Right atrium auricular region (tissue), 2 donors: ENCODE data around the gene KDM2B. TPM values are rescaled to one million over a fixed set of nuclear protein-coding genes. Genes with fewer than 3 reads are reported as not detected.
"Not testable (repeated sequence)": the region's sequence is repeated elsewhere in the genome, so short reads cannot be mapped to it uniquely, and the experiment has no call there.

ENCODE experiments used
- DNase-seq: peaks from one replicate; pipeline ENCODE4 v3.0.0-alpha.2; 2019; ENCODE audit warnings: low spot score
- H3K27ac ChIP-seq, 2 donors: fragments of 200-600 bp; sonication (generic); 1 replicate in 1 of 2; 2 replicates in 1 of 2; pipeline ENCODE4 v1.5.1; 2016 to 2019
- H3K27me3 ChIP-seq, 2 donors: fragments of 200-600 bp; sonication (generic); one replicate each; pipeline versions ENCODE4 v1.5.1 to v1.6.0; 2017 to 2019
- H3K36me3 ChIP-seq: fragments of 200-600 bp; sonication (generic); one replicate; pipeline ENCODE4 v1.5.1; 2016
- H3K4me1 ChIP-seq, 2 donors: fragments of 200-600 bp; sonication (generic); one replicate each; pipeline versions ENCODE4 v1.5.1 to v1.6.0; 2017 to 2019
- H3K4me3 ChIP-seq, 2 donors: fragments of 200-600 bp; sonication (generic); 1 replicate in 1 of 2; 2 replicates in 1 of 2; pipeline ENCODE4 v1.5.1; 2017 to 2019; ENCODE audit warnings: mild to moderate bottlenecking in 1 of 2, moderate library complexity in 1 of 2
- H3K9me3 ChIP-seq, 2 donors: fragments of 200-600 bp; sonication (generic); one replicate each; pipeline ENCODE4 v1.5.1; 2019
- CTCF ChIP-seq, 2 donors: fragments of 200-600 bp; sonication (generic); IDR thresholded peaks; one replicate each; pipeline ENCODE4 v1.5.1; 2019; ENCODE audit warnings: antibody characterized with exemption in 2 of 2
- microRNA-seq, 2 donors: library from miRNA; unstranded; fragments of <30 nt; microRNA quantifications; one replicate each; pipeline ENCODE4, GENCODE V29; 2016 to 2017; ENCODE audit warnings: borderline number of aligned reads in 2 of 2, borderline replicate concordance in 1 of 2
- total RNA-seq, 2 donors: library from RNA; depleted of rRNA; stranded (reverse); fragments of >200 nt; gene quantifications; one replicate each; pipeline ENCODE4 v1.1.0, GENCODE V29; 2016

The KDM2B gene
- total RNA-seq, 2 donors from 2014 or later = 9.5 to 10.8 TPM

DNA sequence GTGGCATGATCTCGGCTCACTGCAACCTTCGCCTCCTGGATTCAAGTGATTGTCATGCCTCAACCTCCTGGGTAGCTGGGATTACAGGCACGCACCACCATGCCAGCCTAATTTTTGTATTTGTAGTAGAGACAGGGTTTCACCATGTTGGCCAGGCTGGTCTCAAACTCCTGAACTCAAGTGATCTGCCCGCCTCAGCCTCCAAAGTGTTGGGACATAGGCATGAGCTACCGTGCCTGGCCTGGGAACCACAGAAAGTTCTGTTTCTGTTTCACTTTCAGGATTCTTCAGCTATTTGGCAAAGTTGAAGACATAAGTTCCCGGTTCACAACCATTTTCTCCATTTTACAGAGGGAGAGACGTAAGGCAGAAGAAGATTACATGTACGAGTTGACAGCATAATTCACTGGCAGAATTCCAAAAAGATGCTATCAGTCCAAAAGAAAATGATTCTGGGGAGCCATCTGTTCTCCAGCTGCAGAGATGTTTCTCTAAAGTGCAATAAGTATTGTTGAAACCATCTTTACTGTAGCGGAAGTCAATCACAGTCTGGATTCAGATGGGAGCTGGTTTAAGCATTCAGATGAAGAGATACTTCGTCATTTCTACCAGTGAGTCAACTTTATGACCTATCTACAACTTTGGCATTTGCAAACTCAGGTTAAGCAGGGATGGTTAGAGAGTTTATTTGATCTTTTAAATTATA, 189.1 kb downstream of the KDM2B start:
- Histone ChIP-seq H3K4me3 (peak overlapping the region in 1 of 2 donors; percentile 14), H3K4me1 (no peaks in the 10 kb centered on the region), H3K27me3 (no peaks in the 10 kb centered on the region), H3K9me3 (no peaks in the 10 kb centered on the region), H3K27ac (no peak overlapping the region), H3K36me3 (no peaks in the 10 kb centered on the region)
- TF ChIP-seq CTCF (IDR thresholded peaks at IDR 0.05) = no peak
- no peak for DNase-seq

GRCh38 chr12:121390856-121391255, 190.0 kb downstream of the KDM2B start:
- H3K27me3 ChIP-seq = no peaks in the 10 kb centered on the region
- H3K36me3 ChIP-seq = no peaks in the 10 kb centered on the region
- no peak for TF ChIP-seq CTCF (IDR thresholded peaks at IDR 0.05)
- no peak for DNase-seq
- H3K4me3 ChIP-seq = no peak overlapping the region
- H3K27ac ChIP-seq = no peak overlapping the region
- H3K4me1 ChIP-seq = no peaks in the 10 kb centered on the region
- no peaks in the 10 kb centered on the region for H3K9me3 ChIP-seq

GRCh38 chr12:121388421-121388981, 192.3 kb downstream of the KDM2B start:
- Histone ChIP-seq H3K27me3 (no peaks in the 10 kb centered on the region), H3K9me3 (no peaks in the 10 kb centered on the region), H3K36me3 (no peaks in the 10 kb centered on the region), H3K4me1 (no peaks in the 10 kb centered on the region), H3K27ac (no peak overlapping the region), H3K4me3 (no peak overlapping the region)
- DNase-seq = no peak
- no peak for TF ChIP-seq CTCF (IDR thresholded peaks at IDR 0.05)

DNA sequence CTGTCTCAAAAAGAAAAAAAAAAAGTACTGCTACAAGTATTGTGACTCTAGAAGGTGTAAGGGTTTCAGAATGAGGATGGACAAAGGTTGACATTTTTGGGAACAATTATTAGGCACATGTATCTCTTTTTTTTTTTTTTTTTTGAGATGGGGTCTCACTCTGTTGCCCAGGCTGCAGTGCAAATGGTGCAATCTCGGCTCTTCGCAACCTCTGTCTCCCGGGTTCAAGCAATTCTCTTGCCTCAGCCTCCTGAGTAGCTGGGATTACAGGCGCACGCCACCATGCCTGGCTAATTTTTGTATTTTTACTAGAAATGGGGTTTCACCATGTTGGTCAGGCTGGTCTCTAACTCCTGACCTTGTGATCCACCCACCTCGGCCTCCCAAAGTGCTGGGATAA, 195.9 kb downstream of the KDM2B start:
- H3K27me3 ChIP-seq, H3K36me3 ChIP-seq, H3K9me3 ChIP-seq, H3K4me3 ChIP-seq, H3K4me1 ChIP-seq, DNase-seq, H3K27ac ChIP-seq: not testable (repeated sequence)

DNA sequence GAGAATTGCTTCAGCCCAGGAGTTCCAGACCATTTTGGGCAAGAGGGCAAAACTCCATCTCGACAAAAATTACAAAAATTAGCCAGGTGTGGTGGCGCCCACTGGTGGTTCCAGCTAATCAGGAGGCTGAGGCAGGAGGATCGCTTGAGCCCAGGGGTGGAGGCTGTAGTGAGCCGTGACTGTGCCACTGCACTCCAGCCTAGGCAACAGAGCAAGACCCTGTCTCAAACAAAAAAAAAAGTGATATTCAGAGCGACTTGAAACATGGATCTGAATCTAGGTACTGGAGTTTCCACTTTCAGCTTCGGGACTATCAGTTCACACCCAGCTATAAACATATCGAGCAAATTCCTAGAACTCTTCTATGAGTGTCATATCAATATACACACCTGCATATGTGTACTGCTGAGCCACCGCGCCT, 197.2 kb downstream of the KDM2B start:
- DNase-seq = no peak
- no peaks in the 10 kb centered on the region for H3K9me3 ChIP-seq
- H3K27ac ChIP-seq = no peak overlapping the region
- H3K36me3 ChIP-seq = no peaks in the 10 kb centered on the region
- H3K27me3 ChIP-seq = no peaks in the 10 kb centered on the region
- H3K4me1 ChIP-seq = no peaks in the 10 kb centered on the region
- no peak overlapping the region for H3K4me3 ChIP-seq
- no peak for TF ChIP-seq CTCF (IDR thresholded peaks at IDR 0.05)

DNA sequence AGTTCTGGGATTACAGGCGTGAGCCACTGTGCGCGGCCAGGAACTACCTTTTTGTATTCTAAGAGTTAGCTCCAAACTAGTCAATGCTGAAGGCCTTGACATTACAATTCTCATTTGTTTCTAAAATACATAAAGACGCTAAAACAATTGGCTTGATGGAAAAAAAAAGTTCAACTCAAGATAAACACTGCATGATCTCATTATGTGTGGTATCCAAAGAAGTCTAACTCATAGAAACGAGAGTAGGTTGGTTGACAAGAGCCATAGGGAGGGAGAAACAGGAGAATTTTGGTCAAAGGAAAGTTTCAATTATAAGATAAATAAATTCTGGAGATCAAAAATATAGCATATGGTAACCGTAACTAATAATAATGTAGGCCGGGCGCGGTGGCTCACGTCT, 200.9 kb downstream of the KDM2B start:
- Histone ChIP-seq H3K27me3 (no peaks in the 10 kb centered on the region), H3K9me3 (no peaks in the 10 kb centered on the region), H3K4me1 (no peaks in the 10 kb centered on the region), H3K27ac (no peak overlapping the region), H3K4me3 (no peak overlapping the region), H3K36me3 (no peaks in the 10 kb centered on the region)
- no peak for DNase-seq
- TF ChIP-seq CTCF (IDR thresholded peaks at IDR 0.05) = no peak

Small RNA genes within 50 kb of the gene (microRNA-seq; reads per million reads assigned to microRNA genes)
- gene MIR7107 = 0 reads per million in 2 donors

Other genes with a start within 250 kb of the KDM2B start
- 10 to 100 TPM; 54.6 to 63.1 TPM for gene ANAPC5, start 228.6 kb downstream of the KDM2B start, total RNA-seq
- gene RNF34, start 180.9 kb downstream of the KDM2B start, total RNA-seq = 10 to 100 TPM; 15.9 to 32.5 TPM
- 1 to 10 TPM; 6.8 to 8.3 TPM for gene ORAI1, start 45.5 kb upstream of the KDM2B start, total RNA-seq
- under 1 TPM in 1 of 2 donors, not detected in 1; 0.35 TPM for gene MORN3, start 88.6 kb upstream of the KDM2B start, total RNA-seq
- gene TMEM120B, start 131.7 kb upstream of the KDM2B start, total RNA-seq = 1 to 10 TPM; 3.3 to 4.7 TPM
- 10 to 100 TPM in 1 of 2 donors, 1 to 10 TPM in 1; 7.3 to 21.9 TPM for gene RHOF, start 212.7 kb upstream of the KDM2B start, total RNA-seq
- 1 to 10 TPM; 6.0 to 9.3 TPM for gene SETD1B, start 223.0 kb upstream of the KDM2B start, total RNA-seq